Body of pancreas (tissue), 4 donors: Measurements from ENCODE around the gene SPRTN.

Source experiments
- POLR2A ChIP-seq, 3 donors: fragments of 450-650 bp; IDR thresholded peaks; one replicate each; pipeline ENCODE4 v1.6.1; 2016; ENCODE audit warnings: antibody characterized with exemption in 3 of 3, mild to moderate bottlenecking in 2 of 3
- TF ChIP-seq, protein P1 (sequence below), 7 experiments: fragments of 450-650 bp in 4 of 7; fragments of 200-600 bp in 3 of 7; sonication (generic) in 3 of 7; IDR thresholded peaks; one replicate each; pipeline ENCODE4 v1.5.1; 2016 to 2019; ENCODE audit warnings: antibody characterized with exemption in 7 of 7

DNA sequence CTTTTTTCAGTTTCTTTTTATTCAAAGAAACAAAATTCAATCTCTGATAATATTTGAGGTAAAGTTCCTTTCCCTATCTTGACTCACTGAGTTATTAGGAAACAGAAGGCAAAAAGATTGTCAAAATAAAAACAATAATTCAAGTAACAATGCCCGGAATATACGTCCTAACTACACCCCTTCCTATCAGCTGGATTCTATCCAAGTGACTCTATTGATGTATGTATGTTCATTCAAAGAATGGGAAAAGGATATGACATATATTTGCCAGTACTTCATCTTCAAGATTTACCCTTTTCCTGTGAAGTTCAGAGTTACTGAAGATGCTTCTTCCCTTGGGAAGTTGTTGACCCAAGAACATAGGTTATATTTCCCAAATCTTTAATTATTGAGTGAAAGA, 13.7 kb downstream of the SPRTN start:
- TF ChIP-seq, protein P1, sequence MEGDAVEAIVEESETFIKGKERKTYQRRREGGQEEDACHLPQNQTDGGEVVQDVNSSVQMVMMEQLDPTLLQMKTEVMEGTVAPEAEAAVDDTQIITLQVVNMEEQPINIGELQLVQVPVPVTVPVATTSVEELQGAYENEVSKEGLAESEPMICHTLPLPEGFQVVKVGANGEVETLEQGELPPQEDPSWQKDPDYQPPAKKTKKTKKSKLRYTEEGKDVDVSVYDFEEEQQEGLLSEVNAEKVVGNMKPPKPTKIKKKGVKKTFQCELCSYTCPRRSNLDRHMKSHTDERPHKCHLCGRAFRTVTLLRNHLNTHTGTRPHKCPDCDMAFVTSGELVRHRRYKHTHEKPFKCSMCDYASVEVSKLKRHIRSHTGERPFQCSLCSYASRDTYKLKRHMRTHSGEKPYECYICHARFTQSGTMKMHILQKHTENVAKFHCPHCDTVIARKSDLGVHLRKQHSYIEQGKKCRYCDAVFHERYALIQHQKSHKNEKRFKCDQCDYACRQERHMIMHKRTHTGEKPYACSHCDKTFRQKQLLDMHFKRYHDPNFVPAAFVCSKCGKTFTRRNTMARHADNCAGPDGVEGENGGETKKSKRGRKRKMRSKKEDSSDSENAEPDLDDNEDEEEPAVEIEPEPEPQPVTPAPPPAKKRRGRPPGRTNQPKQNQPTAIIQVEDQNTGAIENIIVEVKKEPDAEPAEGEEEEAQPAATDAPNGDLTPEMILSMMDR (IDR thresholded peaks at IDR 0.05): no peak
- no peak for TF ChIP-seq POLR2A (IDR thresholded peaks at IDR 0.05)
